HG03103 (cell line): ENCODE measurements around the gene ITPK1.
"Not testable (repeated sequence)": the region's sequence is repeated elsewhere in the genome, so short reads cannot be mapped to it uniquely, and the experiment has no call there.

ENCODE experiments used
- ATAC-seq: cut with Tn5 transposase; IDR thresholded peaks from one replicate; pipeline ENCODE4 v1.9.1; 2021; ENCODE audit warnings: low read depth; ENCODE audit not compliant: unreplicated experiment

Gene ITPK1

DNA sequence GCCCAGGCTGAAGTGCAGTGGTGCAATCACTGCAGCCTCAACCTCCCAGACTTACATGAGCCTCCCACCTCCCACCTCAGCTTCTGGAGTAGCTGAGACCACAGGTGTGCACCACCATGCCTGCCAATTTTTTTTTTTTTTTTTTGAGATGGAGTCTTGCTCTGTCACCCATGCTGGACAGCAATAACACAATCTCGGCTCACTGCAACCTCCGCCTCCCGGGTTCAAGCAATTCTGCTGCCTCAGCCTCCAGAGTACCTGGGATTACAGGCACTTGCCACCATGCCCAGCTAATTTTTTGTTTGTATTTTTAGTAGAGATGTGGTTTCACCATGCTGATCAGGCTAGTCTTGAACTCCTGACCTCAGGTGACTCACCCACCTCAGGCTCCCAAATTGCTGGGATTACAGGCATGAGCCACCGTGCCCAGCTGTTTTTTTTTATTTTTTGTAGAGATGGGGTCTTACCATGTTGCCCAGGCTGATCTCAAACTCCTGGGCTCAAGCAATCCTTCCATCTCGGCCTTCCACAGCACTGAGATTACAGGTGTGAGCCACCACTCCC is 15.6 kb upstream of the ITPK1 start:
- ATAC-seq = not testable (repeated sequence)

DNA sequence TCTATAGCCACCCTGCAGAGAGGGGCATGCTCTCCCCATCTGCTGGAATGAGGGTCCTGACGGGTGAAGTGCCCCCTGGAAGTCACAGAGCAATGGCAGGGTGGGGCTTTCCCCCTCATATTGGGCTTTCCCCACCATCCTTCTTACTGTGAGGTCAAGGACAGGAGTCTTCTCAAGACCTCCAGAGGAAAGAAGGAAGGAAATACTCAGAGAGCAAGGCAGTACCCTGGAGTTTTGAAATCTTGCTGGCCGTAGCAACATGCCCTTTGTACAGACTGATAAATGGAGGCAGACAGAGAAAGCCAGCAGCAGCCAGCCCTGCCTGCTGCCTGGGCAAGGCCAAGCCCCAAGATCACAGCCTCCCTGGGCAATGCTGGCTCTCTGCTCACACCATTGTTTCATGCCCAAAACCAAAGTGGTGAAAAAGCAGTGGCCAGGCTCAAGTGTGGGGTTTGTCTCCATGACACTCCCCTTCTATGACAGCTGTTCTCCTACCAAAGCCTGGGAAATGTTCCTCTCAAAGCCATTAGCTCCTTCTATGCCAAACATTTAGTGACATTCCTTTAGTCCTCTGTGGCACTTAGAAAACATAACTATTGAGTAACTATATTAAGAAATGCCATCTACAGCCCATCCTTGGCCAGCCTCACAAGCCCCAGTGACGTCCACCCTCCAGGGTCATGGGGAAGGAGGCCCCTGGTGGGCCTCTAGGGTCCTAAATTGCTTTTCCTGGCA is 13.2 kb upstream of the ITPK1 start:
- no peak for ATAC-seq

DNA sequence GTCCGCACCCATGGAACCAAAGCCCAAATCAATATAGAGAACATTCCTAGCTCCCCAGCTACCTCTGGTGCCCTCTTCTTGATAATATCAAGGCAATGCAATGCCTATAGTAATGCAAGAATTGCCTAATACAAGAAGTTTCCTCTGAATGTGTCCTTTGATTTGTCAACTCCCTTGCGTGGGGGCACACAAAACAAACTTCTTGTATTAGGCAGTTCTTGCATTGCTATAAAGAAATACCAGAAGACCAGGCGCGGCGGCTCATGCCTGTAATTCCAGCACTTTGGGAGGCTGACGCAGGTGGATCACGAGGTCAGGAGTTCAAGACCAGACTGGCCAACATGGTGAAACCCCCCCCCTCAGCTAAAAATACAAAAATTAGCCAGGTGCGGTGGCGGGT is 10.4 kb upstream of the ITPK1 start:
- ATAC-seq = no peak

DNA sequence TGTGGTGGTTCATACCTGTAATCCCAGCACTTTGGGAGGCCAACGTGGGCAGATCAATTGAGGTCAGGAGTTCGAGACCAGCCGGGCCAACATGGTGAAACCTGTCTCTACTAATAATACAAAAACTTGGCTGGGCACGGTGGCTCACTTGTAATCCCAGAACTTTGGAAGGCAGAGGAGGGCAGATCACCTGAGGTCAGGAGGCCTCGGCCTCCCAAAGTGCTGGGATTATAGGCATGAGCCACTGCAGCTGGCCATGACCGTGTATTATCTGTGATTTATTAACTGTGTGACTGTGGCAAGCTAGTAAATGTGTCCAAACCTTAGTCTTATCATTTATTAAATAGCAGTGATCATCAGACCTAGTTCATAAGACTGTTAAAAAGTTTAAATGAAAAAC is 7.1 kb upstream of the ITPK1 start:
- no peak for ATAC-seq

DNA sequence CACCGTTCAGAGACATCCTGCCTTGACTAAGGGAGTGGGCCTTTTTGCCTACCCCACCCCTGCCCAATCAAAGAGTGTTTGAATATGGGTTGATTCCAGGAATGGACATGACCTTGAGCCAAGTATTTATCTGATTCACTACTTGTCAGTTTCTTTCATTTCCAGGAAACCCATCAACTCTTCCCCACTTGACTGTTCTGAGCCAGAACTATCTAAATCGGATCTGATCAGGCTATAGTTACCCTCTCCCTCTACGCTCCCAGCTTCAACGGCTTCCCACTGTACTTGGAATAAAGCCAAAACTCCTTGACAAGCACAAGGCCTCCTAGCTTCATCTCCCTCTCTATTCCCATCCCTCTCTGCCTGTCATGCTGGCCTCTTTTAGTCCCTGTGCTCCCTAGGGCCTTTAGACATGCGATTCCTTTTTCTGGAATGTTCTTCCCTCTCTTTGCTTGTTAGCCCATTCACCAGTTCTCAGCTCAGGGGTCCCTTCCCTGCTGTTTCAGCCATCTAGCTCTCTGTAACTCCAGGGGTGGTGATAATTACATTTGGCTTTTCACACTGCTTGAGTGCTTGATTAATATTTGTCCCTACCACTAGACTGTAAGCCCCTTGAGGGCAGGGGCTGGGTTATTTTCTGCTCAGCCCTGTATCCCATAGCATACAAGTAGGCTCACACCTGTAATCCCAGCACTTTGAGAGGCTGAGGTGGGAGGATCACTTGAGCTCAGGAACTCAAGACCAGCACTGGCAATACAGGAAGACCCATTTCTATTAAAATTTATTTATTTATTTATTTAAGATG is 5.5 kb upstream of the ITPK1 start:
- no peak for ATAC-seq

DNA sequence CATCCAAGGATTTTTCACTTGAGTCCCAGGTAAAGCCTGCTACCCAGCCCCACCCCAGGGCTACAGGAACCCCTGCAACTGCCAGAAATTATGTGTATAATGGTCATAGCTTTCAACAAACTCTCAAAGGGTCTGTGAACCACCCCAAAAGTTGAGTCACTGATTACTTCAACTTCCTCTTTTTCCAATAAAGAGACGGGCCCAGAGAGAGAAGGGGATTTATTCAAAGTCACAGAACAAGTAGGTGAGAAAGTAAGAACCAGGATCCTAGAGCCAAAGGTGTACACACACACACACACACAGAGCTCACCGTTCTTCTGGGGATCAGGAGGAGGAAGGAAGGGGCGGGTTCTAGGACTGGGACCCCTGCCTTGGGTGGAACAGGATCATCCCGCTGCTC is 4.8 kb upstream of the ITPK1 start:
- ATAC-seq = no peak

DNA sequence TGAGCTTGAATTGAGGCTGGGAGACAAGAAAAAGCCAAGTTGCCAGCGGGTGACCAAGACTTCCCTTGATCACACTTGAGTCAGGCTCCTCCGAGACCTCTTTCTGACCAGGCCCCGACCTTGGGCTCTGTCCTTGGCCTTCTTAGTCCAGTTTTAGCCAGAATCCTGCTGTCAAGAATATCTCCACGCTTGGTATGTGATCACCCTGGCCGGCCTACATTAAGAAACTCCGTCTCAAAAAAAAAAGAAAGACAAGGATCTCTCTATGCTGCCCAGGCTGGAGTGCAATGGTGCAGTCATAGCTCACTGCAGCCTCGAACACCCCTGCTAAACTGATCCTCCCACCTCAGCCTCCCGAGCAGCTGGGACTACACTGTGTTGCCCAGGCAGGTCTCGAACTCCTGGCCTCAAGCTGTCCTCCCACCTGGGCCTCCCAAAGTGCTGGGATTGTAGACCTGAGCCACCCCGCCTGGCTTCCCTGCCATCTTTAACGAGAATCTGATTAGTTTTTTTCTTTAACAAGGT is 1.0 kb upstream of the ITPK1 start:
- ATAC-seq = no peak

DNA sequence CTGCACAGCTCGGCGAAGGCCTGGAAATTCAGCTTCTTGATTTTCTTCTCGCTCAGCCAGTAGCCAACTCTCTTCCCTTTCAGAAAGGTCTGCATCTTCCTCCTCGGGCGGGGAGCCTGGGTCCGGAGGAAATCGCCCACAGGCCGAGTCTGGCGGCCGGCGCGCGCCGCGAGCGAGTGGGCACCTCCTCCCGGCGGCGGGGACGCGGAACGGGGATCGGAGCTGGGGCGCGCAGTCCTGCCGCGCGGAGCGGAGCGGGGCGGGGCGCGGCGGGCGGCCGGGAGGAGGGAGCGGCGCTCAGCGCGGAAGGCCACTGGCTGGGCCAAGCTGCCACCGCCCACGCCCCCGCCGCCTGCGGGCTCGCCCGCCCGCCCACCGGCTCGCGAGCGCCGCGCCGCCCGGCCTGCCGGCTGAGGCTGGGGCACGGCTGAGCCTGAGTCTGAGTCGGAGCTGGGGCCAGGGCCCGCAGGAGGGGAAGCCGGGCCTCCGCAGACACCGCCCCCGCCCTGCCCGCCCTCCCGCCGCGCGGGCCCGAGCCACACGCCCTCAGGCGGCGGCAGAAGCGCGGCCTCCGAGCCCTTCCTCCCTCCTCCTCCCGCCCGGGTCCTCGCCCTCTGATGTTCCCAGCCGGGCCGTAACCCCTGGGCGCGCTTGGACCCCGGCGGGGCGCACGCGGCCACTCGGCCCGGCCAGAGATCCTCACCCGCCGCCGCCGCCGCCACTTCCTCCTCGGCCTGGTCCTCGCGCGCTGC is 480 bp downstream of the ITPK1 start:
- peak; percentile 63 for ATAC-seq

DNA sequence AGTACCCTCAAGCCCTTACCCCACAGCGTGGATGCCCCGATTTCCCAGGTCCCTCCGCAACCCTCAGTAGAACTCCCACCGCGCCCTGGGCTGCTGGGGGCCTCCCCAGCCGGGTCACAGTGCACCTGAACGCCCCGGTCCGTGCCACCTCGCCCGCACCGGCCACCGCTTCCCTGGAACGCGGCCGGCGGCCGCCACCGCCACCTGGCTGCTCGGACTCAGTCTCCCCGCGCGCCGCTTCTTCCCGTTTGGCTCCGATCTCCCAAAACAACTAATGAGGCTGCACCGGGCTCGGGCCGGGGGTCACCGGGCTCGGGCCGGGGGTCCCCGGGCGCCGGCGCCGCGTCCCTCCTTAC is 1.0 kb downstream of the ITPK1 start:
- no peak for ATAC-seq

DNA sequence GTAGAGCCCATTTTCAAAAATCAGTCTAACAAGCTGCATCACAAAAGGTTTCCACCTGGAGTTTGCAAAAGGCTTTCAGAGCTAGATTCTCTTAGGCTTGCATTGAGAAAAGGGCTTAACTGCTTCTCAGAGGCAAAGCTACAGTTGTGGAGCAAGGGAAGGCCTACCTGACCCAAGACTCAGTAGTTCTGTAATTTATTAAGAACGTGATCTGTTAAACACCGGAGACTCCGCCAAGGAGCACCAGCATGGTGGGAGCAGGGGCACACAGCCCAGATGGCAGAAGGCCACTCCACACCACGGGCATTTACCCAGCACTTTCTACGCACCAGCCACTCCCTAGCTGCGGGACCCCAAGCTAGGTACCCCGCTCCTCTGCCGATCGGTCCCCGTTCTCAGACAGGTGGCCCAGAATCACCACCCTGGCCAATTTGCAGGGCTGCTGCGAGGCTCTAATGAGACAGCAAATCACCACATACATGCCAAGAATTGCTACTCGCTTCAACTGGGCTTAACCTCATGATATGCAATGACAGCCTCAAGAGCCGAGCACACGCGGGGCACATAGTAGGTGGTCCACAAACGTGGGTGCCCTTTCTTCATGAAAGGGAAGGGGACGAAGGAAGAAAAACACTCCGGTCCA is 1.5 kb downstream of the ITPK1 start:
- ATAC-seq = no peak

DNA sequence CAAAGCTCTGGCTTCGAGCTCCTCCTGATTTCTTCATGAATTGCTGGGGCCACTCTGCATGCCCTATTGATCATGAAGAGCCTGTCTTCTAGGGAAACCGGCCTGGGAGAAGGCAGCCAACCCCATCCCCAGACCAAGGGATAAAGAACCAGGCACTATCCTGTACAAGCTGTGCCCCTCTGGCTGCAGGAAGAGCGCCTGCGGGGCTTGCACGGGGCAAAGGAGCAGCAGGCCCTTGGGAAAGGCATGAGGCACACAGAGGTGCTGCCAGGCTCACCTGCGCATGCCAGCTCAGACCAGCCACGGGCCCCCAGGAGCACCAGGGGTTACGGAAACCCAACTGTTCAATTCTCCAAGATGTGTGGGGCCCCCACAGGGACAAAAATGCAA is 2.1 kb downstream of the ITPK1 start:
- no peak for ATAC-seq

DNA sequence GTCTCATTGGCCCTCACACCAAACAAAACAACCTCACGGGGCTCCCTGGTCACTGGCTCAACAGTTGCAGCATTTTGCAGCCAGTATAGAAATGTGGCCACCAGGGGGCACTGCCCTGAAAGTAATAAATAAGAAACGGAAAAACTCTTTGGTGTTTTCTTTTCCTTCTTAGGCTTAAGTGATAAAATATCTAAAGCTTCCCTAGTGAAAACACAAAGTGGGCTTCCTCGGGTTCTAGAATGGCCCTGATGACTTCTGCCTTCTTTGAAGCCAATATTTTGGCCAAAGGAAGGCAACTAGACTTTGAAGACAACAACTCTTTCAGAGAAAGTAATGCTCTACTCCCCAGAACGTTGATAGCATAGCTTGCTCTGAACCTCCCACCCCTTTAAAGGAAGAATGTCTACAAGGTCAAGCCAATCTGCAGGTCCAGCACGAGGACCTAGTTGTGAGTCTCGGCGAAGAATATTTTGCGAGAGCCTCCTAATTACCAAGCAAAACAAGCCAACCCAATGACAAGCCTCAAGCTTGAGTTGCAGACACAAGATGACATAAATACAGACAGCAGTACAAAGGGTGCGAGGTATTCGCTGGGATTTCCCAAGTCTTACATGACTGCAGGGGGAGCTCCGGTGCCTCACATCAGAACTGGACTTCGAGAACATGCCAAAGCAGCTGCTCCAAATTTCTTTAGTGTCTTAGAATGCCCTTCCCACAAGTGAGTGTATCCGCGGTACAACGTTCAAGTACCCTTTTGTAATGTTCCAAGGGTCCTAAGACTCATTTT is 2.6 kb downstream of the ITPK1 start:
- no peak for ATAC-seq

DNA sequence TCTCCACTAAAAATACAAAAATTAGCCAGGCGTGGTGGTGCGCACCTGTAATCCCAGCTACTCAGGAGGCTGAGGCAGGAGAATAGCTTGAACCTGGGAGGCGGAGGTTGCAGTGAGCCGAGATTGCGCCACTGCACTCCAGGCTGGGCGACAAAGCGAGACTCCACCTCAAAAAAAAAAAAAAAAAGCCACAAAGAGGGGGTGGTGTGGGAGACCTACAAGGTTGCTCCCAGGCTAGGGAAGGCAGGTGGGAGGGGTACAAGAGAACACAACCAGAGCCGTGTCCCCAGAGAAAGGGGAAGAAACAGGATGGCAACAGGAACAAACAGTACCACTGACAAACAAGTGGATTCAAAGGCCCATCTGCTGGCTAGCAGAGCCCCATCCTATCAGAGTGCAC is 4.2 kb downstream of the ITPK1 start:
- not testable (repeated sequence) for ATAC-seq

DNA sequence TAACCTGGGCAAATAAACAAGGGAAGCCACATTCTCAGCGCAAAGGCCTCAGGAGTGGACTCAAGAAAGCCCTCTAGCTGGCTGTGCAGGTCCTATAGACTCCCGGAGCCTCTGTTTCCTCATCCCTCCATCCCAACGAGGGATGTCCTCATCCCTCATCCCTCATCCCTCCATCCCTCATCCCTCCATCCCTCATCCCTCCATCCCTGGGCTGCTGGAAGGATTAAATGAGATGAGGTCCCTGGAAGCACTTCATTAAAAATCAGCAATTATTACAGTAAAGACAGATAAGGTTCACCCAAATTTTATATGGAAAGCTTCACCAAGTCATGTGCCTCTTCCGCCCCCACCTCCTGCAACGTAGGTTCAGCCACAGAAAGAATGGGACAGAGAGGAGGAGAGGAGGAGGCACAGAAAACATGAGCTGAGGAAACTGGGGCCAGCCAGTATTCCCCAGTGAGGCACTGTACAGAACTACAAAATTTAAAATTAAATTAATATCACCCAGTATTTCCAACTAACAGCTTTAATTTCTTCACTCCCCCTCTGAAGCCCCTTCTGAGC is 4.8 kb downstream of the ITPK1 start:
- ATAC-seq = no peak

DNA sequence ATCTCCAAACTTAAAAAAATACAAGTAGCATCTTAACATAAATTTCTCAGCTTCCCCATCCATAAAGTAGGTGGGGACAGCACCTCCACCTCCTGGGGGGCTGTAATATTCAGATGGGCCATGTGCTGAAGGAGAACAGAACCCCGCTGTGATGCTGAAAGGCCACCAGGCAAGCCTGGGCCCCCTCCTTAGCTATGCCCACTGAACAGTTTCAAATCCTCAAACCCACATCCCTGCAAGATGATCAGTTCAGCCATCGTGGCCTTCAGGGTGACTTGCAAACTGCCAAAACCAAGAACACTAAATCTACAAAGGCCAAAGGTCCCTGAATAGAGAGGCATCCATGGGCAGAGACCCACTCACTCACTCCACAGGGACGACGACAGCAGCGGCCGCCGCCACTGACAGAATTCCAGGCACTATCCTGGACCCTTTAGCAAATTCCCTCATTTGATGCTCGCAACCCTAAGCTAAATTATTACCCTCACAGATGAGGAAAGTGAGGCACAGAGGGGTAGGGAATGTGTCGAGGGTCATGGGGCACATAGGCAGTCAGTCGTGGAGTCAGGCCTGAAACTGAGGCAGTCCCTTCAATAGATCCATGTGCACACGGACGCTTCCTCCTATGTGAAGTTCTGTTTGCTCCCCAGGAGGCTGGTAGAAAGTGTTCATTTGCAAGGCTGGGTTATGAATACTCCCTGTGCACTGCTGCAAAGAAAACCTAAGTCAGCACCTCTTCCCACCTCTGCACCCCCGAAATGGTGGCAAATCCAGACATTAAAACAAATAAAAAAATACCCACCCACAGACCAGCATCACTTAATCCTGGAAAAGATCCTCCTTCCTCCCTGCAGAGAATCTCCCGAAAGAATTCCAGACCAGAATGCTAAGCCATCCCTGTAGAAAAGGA is 5.9 kb downstream of the ITPK1 start:
- no peak for ATAC-seq

DNA sequence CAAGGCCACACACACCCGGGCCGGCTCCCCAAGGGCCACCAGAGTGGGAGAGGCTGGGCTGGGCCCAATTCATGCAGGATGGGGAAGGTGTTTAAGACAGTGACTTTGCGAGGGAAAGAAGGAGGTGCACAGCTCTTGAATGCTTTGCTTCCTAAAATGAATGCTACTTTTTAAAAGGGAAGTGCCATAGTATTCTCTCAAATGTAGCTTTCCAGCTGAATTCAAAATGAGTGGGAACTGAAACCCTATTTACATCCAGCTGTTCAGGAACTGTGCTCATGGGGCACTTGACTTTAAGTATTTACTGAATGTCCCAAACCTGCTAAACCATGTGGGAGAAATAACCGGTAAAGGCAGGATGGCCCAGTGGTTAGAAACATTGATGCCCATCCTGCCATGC is 7.6 kb downstream of the ITPK1 start:
- no peak for ATAC-seq

DNA sequence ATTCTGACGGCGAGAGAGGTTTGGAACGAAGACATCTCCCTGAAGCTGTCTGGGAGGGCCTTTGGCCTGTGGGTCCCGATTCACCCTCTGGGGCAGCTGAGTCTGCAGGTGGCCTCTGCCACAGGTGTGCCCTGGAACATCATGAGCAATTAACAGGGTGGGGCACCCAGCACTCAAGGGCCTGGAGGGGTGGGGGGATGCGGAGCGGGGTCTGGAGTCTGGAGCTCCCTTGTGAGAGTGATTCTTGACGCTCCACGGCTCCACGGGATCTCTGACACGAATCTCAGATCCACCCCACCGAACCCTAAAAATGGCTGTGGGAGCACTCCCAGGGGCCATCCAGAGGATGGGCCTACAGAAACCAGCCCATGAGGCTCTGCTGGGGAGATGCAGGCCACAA is 8.3 kb downstream of the ITPK1 start:
- ATAC-seq = no peak

DNA sequence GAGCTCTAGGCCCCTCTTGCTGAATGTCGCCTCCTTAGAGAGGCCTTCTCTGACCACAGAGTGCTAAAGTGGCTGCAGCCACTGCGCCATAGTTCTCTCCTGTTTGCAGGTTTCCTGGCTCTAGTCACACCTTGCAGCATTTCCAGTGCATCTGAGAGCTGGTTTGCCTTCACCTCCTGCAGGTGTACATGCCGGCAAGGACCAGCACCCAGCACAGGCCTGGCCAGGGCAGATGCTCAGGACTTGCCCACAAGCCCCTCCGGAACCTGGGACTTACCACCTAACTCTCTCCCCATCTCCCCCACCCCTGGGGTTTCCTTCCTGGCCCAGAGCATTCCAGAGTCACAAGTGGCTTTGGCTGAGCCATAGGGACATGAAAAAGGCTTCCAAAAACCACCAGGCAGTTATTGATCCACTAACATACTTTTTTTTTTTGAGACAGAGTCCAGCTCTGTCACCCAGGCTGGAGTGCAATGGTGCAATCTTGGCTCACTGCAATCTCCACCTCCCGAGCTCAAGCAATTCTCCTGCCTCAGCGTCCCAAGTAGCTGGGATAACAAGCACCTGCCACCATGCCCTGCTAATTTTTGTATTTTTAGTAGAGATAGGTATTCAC is 9.1 kb downstream of the ITPK1 start:
- no peak for ATAC-seq
